Panc1 (cell line): ENCODE data around the gene GLI3. TPM values are rescaled to one million over a fixed set of nuclear protein-coding genes. Genes with fewer than 3 reads are reported as not detected.

Experiments
- ATAC-seq: fragments of 200-7000 bp; cut with Tn5 transposase; 2 replicates; pipeline ENCODE4 v1.9.1; 2020; ENCODE audit warnings: mild to moderate bottlenecking, moderate library complexity
- BruUV-seq: library from RNA; stranded (reverse); fragments of 400-500 nt; replicated peaks from 2 replicates; lab custom pipeline; 2021; lab: Mats Ljungman, UMichigan
- CTCF ChIA-PET: fragments of 300-600 bp; sonication (Branson Sonifier 250); formaldehyde crosslinking; loops from one replicate; lab custom pipeline; 2022; ENCODE audit warnings: antibody characterized with exemption; lab: Charles Lee
- POLR2A ChIA-PET: fragments of 300-600 bp; sonication (Branson Sonifier 250); formaldehyde crosslinking; loops from one replicate; lab custom pipeline; 2022; ENCODE audit warnings: antibody characterized with exemption; lab: Charles Lee
- DNase-seq: peaks from one replicate; pipeline ENCODE4 v3.0.0-alpha.2; 2010; ENCODE audit warnings: low read depth, low spot score
- H3K27ac ChIP-seq: 2 replicates; pipeline ENCODE4 v1.5.1; 2011; ENCODE audit warnings: mild to moderate bottlenecking, low read length, inconsistent platforms
- H3K27me3 ChIP-seq: fragments of 200-500 bp; sonication (Bioruptor generic); 2 replicates; pipeline ENCODE4 v1.6.0; 2014; ENCODE audit warnings: low read length, inconsistent platforms; ENCODE audit not compliant: control insufficient read depth, insufficient read depth
- H3K36me3 ChIP-seq: fragments of 200-500 bp; sonication (Bioruptor generic); 2 replicates; pipeline ENCODE4 v1.5.1; 2014; ENCODE audit warnings: inconsistent platforms, mild to moderate bottlenecking, low read length, moderate library complexity; ENCODE audit not compliant: control insufficient read depth, insufficient read depth
- H3K4me1 ChIP-seq: 2 replicates; pipeline ENCODE4 v1.5.1; 2011; ENCODE audit warnings: inconsistent platforms, mild to moderate bottlenecking, low read length, moderate library complexity; ENCODE audit not compliant: control insufficient read depth, insufficient read depth
- H3K4me3 ChIP-seq, 2 experiments: 2 replicates each; pipeline ENCODE4 v1.5.1; 2011 to 2012; ENCODE audit warnings: low read depth in 2 of 2, low read length in 2 of 2, mild to moderate bottlenecking in 2 of 2, inconsistent platforms in 1 of 2, moderate library complexity in 1 of 2
- H3K9me3 ChIP-seq: fragments of 200-500 bp; sonication (Bioruptor generic); 2 replicates; pipeline ENCODE4 v1.5.1; 2014; ENCODE audit warnings: low read depth, mild to moderate bottlenecking, inconsistent platforms, low read length, moderate library complexity; ENCODE audit not compliant: control insufficient read depth, insufficient read depth
- POLR2AphosphoS5 ChIP-seq: IDR thresholded peaks from 2 replicates; pipeline ENCODE4 v1.6.1; 2012; ENCODE audit warnings: mild to moderate bottlenecking, low read depth, low read length, moderate library complexity
- SIN3A ChIP-seq: IDR thresholded peaks from 2 replicates; pipeline ENCODE4 v1.6.1; 2012; ENCODE audit warnings: low read depth, mild to moderate bottlenecking, low read length, moderate library complexity, borderline replicate concordance; ENCODE audit not compliant: insufficient read depth
- TCF7L2 ChIP-seq: IDR thresholded peaks from 2 replicates; pipeline ENCODE4 v1.6.1; 2011; ENCODE audit warnings: mild to moderate bottlenecking, low read depth, low read length, inconsistent platforms
- in situ Hi-C: cut with HindIII; loops from 2 replicates; pipeline ENCODE4 v1.10.0; 2016; ENCODE audit warnings: low sequenced_read_pairs, low pct_unique_long_range_greater_than_20kb
- intact Hi-C: fragments of 100-400 bp; cut with micrococcal nuclease; formaldehyde crosslinking; loops from one replicate; pipeline ENCODE4 v1.10.0; 2022; ENCODE audit not compliant: unreplicated experiment
- total RNA-seq: library from RNA; stranded (reverse); gene quantifications from one replicate; pipeline ENCODE4 v1.2.1, GENCODE V29; 2021; ENCODE audit not compliant: unreplicated experiment
- TF ChIP-seq, protein P1 (sequence below): fragments of 450-650 bp; IDR thresholded peaks from 2 replicates; pipeline ENCODE4 v1.5.1; 2017; ENCODE audit warnings: mild to moderate bottlenecking
- TF ChIP-seq, protein P2 (sequence below), 2 experiments: IDR thresholded peaks; 2 replicates each; pipeline ENCODE4 v1.6.1; 2011 to 2012; ENCODE audit warnings: low read depth in 2 of 2, control low read depth in 1 of 2, low read length in 1 of 2, mild to moderate bottlenecking in 1 of 2, moderate library complexity in 1 of 2; ENCODE audit not compliant: insufficient read depth in 1 of 2

Gene GLI3
- total RNA-seq, 1 experiment from 2014 or later, result 3.7 TPM

DNA sequence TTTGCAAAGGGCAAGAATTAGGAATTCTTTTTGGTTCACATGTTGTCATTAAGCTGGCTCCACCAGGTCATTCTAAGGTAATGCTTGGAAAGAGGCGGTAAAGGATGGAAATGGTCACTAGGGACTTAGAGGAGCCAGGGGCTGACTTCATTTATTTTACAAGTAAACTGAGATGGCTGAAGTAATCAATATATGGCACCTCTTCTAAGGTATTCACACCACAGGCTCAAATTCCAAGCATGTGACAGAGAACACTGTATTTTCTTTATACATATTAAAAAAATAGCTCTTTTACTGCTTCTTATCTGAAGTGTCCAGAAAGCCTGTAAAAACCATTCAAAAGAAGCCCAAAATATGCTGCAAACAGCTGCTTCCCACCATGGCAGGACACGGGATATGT, 239.0 kb downstream of the GLI3 start:
- H3K4me1 ChIP-seq, result peaks cover 3% of the 10 kb centered on the region; the same call in 1 of the 2 replicates
- no peaks in the 10 kb centered on the region for H3K36me3 ChIP-seq
- no peak overlapping the region for H3K4me3 ChIP-seq
- H3K27ac ChIP-seq, result no peak overlapping the region
- no TSS peak for BruUV-seq
- ATAC-seq, result no peak
- DNase-seq, result no peak
- no peaks in the 10 kb centered on the region for H3K27me3 ChIP-seq
- CTCF ChIA-PET, result interaction anchor here (0.8 kb wide), 1 partner anchor 108 kb away, joined by 3 read pairs; no protein-coding TSS in a partner anchor
- TF ChIP-seq SIN3A, result no peak
- no peak for TF ChIP-seq POLR2AphosphoS5
- no peak for TF ChIP-seq TCF7L2
- TF ChIP-seq, protein P1, sequence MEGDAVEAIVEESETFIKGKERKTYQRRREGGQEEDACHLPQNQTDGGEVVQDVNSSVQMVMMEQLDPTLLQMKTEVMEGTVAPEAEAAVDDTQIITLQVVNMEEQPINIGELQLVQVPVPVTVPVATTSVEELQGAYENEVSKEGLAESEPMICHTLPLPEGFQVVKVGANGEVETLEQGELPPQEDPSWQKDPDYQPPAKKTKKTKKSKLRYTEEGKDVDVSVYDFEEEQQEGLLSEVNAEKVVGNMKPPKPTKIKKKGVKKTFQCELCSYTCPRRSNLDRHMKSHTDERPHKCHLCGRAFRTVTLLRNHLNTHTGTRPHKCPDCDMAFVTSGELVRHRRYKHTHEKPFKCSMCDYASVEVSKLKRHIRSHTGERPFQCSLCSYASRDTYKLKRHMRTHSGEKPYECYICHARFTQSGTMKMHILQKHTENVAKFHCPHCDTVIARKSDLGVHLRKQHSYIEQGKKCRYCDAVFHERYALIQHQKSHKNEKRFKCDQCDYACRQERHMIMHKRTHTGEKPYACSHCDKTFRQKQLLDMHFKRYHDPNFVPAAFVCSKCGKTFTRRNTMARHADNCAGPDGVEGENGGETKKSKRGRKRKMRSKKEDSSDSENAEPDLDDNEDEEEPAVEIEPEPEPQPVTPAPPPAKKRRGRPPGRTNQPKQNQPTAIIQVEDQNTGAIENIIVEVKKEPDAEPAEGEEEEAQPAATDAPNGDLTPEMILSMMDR, result no peak
- TF ChIP-seq, protein P2, sequence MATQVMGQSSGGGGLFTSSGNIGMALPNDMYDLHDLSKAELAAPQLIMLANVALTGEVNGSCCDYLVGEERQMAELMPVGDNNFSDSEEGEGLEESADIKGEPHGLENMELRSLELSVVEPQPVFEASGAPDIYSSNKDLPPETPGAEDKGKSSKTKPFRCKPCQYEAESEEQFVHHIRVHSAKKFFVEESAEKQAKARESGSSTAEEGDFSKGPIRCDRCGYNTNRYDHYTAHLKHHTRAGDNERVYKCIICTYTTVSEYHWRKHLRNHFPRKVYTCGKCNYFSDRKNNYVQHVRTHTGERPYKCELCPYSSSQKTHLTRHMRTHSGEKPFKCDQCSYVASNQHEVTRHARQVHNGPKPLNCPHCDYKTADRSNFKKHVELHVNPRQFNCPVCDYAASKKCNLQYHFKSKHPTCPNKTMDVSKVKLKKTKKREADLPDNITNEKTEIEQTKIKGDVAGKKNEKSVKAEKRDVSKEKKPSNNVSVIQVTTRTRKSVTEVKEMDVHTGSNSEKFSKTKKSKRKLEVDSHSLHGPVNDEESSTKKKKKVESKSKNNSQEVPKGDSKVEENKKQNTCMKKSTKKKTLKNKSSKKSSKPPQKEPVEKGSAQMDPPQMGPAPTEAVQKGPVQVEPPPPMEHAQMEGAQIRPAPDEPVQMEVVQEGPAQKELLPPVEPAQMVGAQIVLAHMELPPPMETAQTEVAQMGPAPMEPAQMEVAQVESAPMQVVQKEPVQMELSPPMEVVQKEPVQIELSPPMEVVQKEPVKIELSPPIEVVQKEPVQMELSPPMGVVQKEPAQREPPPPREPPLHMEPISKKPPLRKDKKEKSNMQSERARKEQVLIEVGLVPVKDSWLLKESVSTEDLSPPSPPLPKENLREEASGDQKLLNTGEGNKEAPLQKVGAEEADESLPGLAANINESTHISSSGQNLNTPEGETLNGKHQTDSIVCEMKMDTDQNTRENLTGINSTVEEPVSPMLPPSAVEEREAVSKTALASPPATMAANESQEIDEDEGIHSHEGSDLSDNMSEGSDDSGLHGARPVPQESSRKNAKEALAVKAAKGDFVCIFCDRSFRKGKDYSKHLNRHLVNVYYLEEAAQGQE (IDR thresholded peaks at IDR 0.05; ENCODE audit: insufficient read depth in 1 of 2, low read depth in 2 of 2, low read length in 1 of 2), result no peak
- intact Hi-C loops (no loop called here), in situ Hi-C loops (no loop called here)
- POLR2A ChIA-PET, result no interaction called here
- H3K9me3 ChIP-seq, result no peaks in the 10 kb centered on the region

DNA sequence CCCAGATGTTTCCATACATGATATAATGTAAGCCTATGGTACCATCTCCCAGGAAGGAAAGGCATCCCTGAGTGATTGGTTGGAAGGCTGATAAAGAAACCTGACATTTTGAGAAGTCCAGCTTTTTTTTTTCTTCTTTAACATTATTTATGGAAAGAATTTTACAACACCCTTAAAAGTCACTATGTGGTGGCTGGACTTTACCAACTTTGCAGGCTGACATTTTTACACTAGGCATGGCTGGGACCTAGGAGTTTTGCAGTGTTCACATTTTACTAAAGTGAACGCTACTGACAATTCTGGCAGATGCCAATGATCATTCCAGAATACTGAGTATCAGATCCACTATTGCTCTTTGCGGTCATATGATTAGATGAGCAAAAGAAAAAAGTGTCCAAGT, 239.9 kb downstream of the GLI3 start:
- intact Hi-C loops, result no loop called here
- H3K36me3 ChIP-seq, result no peaks in the 10 kb centered on the region
- BruUV-seq, result no TSS peak
- peak overlapping the region; percentile 41; the same call in 1 of the 2 replicates for H3K27ac ChIP-seq
- DNase-seq, result no peak
- peaks cover 6% of the 10 kb centered on the region for H3K4me1 ChIP-seq
- H3K27me3 ChIP-seq, result no peaks in the 10 kb centered on the region
- CTCF ChIA-PET, result interaction anchor here (0.8 to 1.0 kb wide), 2 partner anchors 17 to 109 kb away, joined by 3 read pairs; no protein-coding TSS in a partner anchor
- TF ChIP-seq, protein P1, result no peak
- no peak overlapping the region for H3K4me3 ChIP-seq
- in situ Hi-C loops, result no loop called here
- no peaks in the 10 kb centered on the region for H3K9me3 ChIP-seq
- POLR2A ChIA-PET, result no interaction called here
- no peak for ATAC-seq
